CD4-positive, alpha-beta T cell treated with Interleukin-12 subunit alpha and Interleukin-12 subunit beta, for 1 hour (primary cell): ENCODE measurements around the gene FIBCD1.

Experiments used
- DNase-seq: peaks from one replicate; pipeline ENCODE4 v3.0.0-alpha.2; 2020

FIBCD1 gene

GRCh38 chr9:130872912-130873503 is 66.0 kb downstream of the FIBCD1 start:
- DNase-seq: no peak

- DNase-seq: no peak
Measured at GRCh38 chr9:130872508-130872907, 66.5 kb downstream of the FIBCD1 start.

- DNase-seq: no peak
Measured at GRCh38 chr9:130872093-130872492, 67.0 kb downstream of the FIBCD1 start.

GRCh38 chr9:130871395-130872062 is 67.5 kb downstream of the FIBCD1 start:
- DNase-seq: no peak

- DNase-seq: no peak
Measured at GRCh38 chr9:130870491-130871381, 68.3 kb downstream of the FIBCD1 start.

- DNase-seq: no peak
Measured at GRCh38 chr9:130869250-130869649, 69.8 kb downstream of the FIBCD1 start.

- DNase-seq: no peak
Measured at GRCh38 chr9:130868230-130868629, 70.8 kb downstream of the FIBCD1 start.

- no peak for DNase-seq
Measured at GRCh38 chr9:130867556-130867955, 71.5 kb downstream of the FIBCD1 start.

- peak; percentile 50 for DNase-seq
Measured at GRCh38 chr9:130866474-130866965, 72.5 kb downstream of the FIBCD1 start.

GRCh38 chr9:130865921-130866320 is 73.1 kb downstream of the FIBCD1 start:
- no peak for DNase-seq

GRCh38 chr9:130864541-130864940 is 74.5 kb downstream of the FIBCD1 start:
- no peak for DNase-seq

GRCh38 chr9:130862747-130863146 is 76.3 kb downstream of the FIBCD1 start:
- no peak for DNase-seq

GRCh38 chr9:130862217-130862616 is 76.8 kb downstream of the FIBCD1 start:
- no peak for DNase-seq

GRCh38 chr9:130861372-130862180 is 77.5 kb downstream of the FIBCD1 start:
- DNase-seq: no peak

GRCh38 chr9:130860458-130861316 is 78.4 kb downstream of the FIBCD1 start:
- DNase-seq: no peak

- DNase-seq: no peak
Measured at GRCh38 chr9:130858739-130859705, 80.0 kb downstream of the FIBCD1 start.

GRCh38 chr9:130857864-130858738 is 80.9 kb downstream of the FIBCD1 start:
- no peak for DNase-seq

GRCh38 chr9:130856474-130856873 is 82.6 kb downstream of the FIBCD1 start:
- no peak for DNase-seq

GRCh38 chr9:130854835-130855234 is 84.2 kb downstream of the FIBCD1 start:
- no peak for DNase-seq
